Measurements from ENCODE around the gene GSTA5.
"Not testable (repeated sequence)": the region's sequence is repeated elsewhere in the genome, so short reads cannot be mapped to it uniquely, and the experiment has no call there.

GSTA5 gene

DNA sequence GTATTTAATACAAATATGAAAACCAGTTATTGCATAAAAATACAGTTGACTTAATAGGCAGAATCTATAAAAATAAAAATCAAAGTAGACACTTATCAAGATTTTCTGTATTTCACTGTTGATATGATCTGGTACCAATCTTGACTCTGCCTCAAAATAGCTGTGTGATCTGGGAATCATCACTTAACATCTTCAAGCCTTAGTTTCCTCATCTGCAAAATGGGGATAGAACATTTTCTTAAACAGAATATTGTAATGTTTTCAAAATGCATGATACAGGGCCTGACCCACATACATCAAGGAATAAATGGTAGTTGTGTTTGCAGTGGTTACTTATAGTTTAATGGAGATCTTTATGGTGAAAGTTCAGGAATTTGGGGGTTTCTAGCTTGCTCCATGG, 58.4 kb downstream of the GSTA5 start:
- H3K27me3 ChIP-seq (ENCODE audit: control insufficient read depth, insufficient read depth, low read length); H3K4me1 ChIP-seq (ENCODE audit: control insufficient read depth, low read depth, low read length); H3K36me3 ChIP-seq (ENCODE audit: control insufficient read depth, low read depth, low read length); H3K4me3 ChIP-seq (ENCODE audit: low read length); H3K9ac ChIP-seq (ENCODE audit: low read length); H3K9me3 ChIP-seq (ENCODE audit: control insufficient read depth, low read depth, low read length); H3K27ac ChIP-seq (ENCODE audit: low read length): not testable (repeated sequence)
